ENCODE measurements around the gene GJA4.

The GJA4 gene

DNA sequence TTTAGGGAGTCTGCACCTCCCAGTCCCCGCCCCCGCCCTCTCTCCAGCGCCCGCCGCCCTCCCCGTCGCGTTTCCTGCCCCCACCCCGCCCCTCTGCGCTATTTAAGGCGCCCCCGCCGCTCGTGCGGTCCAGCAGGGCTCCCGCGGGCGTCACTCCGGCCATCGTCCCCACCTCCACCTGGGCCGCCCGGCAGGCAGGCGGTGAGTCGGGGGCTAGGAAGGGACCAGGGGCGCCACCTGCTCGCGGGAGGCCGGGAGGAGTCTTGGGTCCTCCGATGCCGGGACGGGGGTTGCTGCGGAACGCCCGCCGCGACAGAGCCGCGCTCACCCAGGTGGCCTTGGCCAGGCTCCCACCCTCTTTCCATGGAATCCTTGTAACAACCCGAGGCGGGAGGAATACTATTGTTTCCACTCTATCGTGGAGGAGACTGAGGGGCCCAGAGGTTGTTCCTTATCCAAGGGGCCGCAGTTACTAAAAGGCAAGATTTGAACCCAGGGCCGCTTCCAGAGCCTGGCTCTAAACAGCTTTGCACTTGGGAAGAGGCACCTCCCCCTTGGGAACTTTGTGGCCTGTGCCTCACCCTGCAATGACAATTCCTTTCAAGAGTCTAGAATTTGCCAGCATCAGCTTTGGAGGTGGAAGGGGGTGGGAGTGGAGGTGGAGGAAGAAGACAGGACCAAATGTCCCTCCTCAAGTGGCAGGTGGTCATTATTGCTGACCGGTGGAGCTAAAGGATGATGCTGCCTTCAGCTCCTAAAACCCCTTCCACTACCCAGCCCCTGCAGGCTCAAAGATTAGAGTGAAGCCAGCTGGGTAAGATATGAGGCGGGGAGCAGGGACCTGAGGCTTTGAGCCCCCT, at the start of gene GJA4:
Gene GJA4 (plus strand): TSS at position 132 of the 860 bp plus-strand sequence. CDS start 1,215 bp downstream, outside the sequence.
- DNase-seq (ENCODE audit: low spot score) = no peak

DNA sequence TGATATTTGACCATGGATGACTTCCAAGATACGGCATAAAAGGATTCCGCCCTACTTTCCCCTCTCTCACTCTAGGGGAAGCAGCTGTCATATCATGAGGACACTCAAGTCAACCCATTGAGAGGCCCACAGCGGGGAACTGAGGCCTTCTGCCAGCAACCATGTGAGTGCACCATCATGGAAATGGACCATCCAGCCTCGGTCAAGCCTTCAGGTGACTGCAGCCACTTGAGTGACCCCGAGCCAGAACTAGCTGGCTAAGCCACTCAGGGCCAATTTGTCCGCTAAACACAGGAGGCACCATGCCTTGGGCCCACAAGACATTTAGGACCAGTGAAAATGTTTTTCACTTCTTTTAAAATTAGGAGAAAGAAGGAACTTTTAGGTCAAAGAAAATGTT, 49.0 kb upstream of the GJA4 start:
- DNase-seq (ENCODE audit: low spot score) = no peak

DNA sequence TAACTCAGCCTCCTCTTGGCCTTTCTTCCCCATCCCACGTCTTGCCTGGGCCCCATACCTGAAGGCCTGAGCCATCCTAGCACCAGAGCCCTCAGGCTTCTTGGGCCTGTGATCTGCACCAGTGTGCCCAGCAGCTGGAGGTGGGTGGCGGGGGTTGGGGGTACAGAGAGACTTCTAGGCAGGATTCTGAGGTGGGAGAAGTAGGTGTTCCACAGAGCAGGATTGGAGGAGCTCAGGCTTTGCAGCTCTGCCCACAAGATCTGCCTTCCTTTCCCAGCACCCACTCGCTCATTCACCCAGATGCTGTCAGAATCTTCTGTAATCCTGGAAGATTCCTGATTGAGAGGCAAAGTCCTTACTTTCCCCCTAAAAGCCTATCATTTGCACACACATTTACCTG, 47.9 kb upstream of the GJA4 start:
- DNase-seq (ENCODE audit: low spot score) = no peak

DNA sequence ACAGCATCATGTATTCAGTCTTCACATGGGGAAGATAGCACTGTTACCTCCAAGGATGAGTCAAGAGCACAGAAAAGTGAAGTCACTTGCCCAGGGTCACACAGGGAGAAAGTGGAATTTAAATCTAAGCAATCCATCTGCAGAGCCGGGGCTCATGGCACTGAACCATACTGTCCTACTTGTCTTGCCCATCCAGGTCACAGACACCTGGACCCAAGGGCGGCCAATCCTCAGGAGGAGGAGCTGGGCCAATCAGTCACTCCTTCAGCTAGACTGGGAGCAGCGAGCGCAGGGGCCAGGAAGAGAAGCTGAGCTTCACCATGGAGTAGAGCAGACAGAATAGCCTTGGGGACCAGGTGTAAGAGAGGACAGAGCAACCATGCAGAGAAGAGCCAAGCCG, 47.1 kb upstream of the GJA4 start:
- no peak for DNase-seq (ENCODE audit: low spot score)

DNA sequence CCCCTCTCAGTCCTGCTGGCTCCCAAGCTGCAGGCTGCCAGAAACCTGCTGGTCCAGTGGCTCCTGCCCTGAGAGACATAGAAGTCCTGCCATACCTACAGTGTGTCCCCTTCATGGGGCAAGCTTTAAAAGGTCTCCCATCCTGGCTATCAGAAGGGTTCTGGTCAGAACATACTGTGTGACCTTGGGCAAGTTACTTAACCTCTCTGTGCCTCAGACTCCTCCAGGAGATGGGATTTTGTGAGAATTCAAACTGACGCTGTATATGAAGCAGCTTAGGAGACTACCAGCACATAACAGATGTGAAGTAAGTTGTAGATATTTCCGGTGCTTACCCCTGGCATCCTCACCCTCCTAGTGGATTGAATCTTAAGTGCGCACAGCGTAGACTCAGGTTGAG, 46.7 kb upstream of the GJA4 start:
- no peak for DNase-seq (ENCODE audit: low spot score)

DNA sequence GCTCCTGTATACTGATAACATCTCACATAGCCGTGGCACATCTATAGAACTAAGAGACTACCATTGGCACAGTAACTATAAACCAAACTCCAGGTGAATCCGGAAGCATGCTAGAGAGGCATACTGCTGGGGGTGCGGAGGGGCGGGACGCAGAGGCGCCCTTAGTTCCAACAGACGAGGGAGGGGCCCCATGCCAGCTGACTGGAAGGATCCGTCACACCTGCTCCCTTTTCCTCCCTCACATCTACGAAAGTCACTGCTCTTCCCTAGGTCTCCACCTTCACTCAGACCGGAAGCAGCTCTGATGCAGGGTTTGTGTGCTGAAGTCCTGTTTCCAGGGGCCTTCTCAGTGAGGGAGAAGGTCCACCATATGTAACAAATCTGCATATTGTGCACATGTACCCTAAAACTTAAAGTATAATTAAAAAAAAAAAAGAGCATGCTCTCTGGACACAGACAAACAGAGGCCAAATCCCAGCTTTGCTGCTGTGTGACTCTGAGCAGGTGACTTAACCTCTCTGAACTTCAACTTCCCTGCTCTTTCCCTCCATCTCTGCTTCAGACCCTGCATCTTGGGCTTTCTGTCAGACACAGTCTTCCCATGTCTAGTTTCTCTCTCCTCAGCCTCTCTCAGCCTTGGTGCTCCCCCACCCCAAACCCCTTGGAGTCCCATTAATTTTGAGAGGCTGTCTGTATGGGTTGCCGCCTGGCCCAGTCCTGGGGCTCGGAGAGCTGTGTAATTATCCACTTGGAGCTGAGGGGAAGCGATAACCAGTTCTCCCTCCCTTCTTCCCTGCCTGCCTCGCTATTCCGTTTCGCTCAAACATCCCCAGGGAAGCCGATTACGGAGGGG, 45.8 kb upstream of the GJA4 start:
- DNase-seq (ENCODE audit: low spot score) = no peak

DNA sequence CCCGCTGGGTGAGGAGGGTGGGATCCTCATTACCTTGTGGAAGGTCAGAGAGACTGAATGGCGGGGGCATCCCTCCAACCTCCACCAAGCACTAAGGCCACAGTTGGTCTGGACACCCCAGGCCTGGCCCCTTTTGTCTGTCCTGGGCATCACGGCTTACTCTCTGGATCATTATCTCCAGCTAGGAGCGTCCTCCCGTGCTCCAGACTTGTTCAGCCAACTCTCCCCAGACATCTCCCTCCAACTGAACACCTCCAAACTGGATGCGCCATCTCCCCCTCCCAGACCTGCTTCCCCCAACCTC, 45.2 kb upstream of the GJA4 start:
- DNase-seq (ENCODE audit: low spot score) = no peak

DNA sequence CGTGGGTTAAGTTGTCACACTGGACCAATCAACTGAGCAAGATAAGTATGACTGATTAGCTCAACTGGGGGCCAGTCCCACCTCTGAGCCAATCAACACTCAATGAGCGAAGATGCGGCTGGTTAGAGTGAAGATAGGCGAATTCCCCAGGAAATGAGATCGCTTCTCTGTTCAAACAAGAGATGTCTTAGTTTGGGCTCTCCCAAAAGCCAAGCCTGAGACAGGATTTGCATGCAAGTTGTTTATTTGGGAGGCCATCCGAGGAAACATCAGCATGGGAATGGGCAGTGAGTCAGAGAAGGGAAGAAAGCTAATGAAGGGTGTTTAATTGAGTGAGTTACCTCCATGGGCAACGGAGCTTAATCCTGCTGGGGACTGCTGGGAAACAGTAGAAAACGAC, 42.8 kb upstream of the GJA4 start:
- DNase-seq (ENCODE audit: low spot score) = no peak

DNA sequence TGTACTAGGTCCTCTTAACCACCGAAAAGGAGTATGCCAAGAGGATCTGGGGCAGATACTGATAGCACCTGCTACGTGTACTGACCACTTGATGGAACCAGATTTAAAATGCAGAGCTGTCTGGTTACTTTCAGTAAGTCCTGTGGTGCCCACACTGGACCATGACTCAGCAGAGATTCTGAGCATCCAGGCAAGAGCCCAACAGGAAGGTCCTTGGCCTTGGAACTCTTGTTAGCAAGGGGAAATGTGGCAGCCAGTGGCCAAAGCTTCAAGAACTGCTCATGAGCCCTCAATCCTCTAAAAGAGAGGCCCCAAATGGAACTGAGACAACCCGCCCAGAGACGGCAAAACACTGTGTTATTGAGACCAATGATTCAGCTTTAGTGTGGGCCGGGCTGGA, 42.2 kb upstream of the GJA4 start:
- no peak for DNase-seq (ENCODE audit: low spot score)

DNA sequence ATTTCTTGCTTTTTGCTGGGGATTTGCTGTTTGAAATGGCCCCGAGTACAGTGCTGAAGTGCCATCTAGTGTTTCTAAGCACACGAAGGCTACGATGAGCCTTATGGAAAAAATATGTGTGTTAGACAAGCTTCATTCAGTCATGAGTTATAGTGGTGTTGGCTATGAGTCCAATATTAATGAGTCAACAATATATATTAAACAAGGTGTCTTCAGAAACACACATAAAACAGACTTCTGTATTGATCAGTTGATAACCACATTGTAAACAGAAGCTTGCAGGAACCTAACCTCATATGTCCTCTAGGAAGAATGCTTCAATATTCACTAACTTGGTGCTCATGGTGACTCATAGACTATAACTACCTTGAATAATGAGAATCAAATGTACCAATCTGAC, 39.6 kb upstream of the GJA4 start:
- DNase-seq (ENCODE audit: low spot score) = no peak

DNA sequence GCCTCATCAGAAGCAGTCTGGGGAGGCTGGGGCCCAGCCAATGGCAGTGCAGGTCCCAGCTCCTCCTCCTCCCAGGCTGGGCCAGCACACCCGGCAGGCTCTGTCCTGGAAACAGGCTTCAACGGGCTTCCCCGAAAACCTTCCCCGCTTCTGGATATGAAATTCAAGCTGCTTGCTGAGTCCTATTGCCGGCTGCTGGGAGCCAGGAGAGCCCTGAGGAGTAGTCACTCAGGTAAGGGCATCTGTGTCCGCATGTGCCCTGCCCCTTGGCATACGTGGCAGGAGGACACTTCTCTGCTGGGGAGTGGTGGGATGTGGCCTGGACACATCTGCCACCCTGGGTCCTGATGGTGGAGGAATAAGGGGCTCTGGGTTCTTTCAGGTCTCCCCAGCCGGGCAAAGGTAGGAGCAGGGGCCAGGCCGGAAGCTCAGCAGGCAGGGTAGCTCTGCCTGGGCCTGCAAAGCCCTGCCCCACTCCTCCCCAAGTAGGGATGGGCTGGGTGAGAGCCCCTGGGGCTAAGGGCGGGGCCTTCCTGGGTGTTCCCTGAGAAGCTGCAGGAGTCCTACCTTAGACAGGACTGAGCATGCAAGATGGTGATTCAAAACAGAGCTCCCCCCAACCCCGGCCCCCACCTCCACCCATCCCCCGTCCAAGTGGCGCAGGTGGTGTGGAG, 37.7 kb upstream of the GJA4 start, which contains the start of gene GJB5:
Gene GJB5 (plus strand): TSS at position 84 of the 674 bp plus-strand sequence. CDS start 2,284 bp downstream, outside the sequence.
- no peak for DNase-seq (ENCODE audit: low spot score)

DNA sequence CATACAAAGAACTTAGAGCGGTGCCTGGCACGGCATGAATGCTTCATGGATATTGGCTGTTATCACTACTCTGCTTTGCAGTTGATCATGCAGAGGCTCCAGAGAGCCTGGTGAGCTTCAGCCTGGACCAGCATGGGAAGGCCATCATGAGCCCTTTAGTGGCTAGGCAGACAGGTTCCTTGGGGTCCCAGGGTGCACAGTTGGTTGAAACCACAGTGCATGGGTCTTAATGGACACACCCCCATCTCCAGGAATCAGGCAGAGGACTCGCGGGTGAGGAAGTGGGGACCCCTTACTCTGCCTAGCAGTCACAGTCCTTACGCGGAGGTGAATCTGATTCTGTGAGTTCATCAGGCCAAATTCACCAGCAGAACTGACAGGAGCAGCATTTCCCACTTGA, 36.8 kb upstream of the GJA4 start:
- no peak for DNase-seq (ENCODE audit: low spot score)

DNA sequence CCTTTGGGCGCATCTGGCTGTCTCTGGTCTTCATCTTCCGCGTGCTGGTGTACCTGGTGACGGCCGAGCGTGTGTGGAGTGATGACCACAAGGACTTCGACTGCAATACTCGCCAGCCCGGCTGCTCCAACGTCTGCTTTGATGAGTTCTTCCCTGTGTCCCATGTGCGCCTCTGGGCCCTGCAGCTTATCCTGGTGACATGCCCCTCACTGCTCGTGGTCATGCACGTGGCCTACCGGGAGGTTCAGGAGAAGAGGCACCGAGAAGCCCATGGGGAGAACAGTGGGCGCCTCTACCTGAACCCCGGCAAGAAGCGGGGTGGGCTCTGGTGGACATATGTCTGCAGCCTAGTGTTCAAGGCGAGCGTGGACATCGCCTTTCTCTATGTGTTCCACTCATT, 35.4 kb upstream of the GJA4 start:
- DNase-seq (ENCODE audit: low spot score) = no peak

DNA sequence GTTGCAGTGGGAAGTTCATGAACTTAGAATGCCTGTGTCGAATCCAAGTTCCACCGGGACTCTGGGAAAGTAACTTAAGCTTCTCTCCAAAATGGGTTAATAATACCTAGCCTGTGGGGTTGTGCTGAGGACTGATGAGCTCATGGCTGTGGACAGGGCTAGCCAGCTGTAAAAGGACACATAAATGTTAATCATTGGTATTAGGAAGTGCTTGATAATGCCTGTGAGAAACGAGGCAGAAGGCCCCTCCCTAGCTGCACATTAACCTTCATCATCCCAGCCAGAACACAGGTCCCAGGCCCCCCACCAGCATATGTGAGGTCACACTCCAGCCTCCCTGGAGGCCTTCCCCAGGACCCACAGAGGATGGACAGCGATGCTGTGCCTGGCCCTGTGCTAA, 34.0 kb upstream of the GJA4 start:
- DNase-seq (ENCODE audit: low spot score) = no peak

DNA sequence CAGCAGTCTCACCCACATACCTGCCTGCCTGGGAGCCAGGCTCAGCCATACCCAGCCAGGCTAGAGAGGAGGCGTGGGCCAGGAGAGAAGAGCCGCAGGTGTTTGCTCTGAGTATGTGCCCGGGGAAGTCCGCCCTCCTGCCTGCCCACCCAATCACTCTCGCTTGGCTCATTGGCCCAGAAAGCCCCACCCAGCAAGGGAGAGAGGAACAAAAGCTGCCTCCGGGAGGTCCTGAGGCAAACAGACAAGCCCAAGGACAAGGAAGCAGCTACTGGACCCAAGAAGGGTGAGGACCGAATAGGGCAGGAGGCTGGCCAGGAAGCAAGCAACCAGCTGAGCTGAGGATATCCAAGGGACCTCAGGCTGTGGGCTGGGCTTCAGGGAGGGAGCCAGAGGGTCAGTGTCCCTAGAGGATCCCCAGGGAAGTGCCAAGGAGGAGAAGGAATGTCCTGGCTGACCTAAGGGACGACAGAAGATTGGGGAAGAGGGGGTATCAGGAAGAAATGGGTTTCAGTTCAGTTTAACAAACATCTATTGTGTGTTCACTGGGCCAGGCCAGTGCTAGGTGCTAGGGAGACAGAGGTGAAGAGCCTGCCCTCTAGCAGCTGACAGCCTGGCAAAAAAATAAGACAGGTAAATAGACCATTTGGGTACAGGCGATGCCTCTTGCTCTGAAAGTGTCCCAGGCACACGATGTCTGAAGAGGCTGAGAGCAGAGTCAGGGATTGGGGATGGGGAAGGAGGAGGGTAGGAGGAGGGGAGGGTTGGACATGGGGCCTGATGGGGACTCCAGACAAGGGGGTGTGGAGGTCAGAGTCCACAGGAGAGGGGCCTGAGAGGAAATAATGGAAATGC, 33.1 kb upstream of the GJA4 start, which contains the start of gene GJB4:
Gene GJB4 (plus strand): TSS at position 238 of the 855 bp plus-strand sequence. CDS start 1,515 bp downstream, outside the sequence.
- no peak for DNase-seq (ENCODE audit: low spot score)

DNA sequence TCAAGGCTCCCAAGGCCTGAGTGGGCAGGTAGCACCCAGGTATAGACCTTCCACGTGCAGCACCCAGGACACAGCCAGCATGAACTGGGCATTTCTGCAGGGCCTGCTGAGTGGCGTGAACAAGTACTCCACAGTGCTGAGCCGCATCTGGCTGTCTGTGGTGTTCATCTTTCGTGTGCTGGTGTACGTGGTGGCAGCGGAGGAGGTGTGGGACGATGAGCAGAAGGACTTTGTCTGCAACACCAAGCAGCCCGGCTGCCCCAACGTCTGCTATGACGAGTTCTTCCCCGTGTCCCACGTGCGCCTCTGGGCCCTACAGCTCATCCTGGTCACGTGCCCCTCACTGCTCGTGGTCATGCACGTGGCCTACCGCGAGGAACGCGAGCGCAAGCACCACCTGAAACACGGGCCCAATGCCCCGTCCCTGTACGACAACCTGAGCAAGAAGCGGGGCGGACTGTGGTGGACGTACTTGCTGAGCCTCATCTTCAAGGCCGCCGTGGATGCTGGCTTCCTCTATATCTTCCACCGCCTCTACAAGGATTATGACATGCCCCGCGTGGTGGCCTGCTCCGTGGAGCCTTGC, 31.5 kb upstream of the GJA4 start:
- no peak for DNase-seq (ENCODE audit: low spot score)

DNA sequence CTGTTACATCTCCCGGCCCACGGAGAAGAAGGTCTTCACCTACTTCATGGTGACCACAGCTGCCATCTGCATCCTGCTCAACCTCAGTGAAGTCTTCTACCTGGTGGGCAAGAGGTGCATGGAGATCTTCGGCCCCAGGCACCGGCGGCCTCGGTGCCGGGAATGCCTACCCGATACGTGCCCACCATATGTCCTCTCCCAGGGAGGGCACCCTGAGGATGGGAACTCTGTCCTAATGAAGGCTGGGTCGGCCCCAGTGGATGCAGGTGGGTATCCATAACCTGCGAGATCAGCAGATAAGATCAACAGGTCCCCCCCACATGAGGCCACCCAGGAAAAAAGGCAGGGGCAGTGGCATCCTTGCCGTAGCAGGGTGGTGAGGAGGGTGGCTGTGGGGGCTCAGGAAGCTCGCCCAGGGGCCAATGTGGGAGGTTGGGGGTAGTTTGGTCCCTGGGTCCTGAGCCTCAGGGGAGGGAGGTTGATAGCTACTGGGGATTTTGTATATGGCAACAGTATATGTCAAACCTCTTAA, 31.0 kb upstream of the GJA4 start:
- DNase-seq (ENCODE audit: low spot score) = no peak

DNA sequence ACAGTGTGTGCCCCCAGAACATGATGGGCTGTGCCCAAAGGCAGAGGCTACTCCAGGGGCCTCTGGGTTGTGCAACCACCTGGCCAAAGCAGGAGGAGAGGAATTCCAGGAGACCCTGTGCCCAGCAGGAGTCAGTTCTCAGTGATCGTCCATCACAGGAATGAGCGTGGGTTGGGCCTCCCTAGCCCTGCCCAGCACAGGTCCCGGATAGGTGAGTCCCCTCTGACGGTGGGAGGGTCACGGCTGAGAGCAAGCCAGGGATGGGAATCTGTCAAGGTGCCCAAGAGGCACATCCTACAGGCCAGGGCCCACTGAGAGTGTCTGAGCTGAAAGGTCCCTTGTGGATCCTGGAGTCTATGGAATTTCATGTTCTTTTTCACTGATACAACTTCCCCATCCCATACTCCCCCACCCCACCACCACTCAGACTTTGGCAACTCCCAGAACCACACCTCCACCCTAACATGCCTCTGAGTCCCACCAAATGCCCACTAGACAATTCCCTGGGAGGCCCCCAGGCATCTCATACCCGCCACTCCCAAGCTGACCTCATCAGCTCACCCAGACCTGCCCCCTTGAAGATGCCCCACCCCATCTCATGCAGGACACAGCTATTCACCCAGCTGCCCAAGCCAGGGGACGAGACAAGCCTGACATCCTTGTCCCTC, 30.2 kb upstream of the GJA4 start:
- DNase-seq (ENCODE audit: low spot score) = no peak

DNA sequence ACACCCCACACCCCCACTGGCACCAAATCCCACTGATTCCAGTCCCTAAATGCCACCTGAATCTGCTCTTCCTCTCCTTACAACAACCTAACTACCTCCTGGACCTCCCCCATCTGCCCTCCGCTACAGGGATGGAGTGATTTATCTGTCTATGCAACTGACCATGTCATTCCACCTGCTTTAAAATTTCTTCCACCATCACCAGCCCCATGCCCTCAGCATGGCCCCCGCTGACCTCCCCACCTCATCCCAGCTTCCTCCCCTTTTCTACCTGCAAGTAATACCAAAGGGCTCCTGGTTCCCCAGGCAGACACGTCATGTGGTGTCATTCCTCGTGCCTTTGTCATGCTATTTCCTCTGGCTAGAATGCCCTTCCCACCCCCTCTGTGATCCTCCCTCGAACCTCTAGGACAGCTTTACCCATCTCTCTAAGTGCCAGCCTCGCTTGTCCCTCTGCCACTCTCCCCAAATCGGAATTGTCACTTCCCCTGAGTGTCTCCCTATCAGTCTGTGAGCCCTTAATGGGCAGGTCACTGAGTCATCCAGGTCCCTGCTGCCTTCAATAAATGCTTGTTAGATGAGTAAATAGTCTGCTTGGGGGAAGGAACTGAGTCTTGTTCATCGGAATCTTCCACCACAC, 29.5 kb upstream of the GJA4 start:
- DNase-seq (ENCODE audit: low spot score) = peak; percentile 48

DNA sequence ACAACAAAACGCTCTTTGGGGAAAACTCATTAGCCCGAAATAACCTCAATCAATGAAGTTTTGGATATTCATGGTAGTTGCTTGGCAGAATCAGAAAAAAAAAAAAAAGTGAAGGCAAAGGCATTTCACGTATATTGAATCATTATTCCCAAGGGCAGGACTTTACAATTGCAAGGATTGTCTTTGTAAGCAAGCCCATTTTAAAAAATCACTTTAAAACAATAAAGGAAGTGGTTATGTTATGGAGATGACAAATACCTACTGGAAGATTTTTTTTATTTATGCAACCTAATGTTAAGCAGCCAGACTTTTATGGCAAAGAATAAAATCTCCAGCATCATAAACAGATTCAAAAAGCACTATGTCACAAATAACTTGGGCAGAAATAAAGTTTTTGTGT, 23.9 kb upstream of the GJA4 start:
- DNase-seq (ENCODE audit: low spot score) = no peak

Measured in GM03348 (cell line).